KMS-11 (cell line): ENCODE data around the gene B3GLCT.

Experiments
- H2AFZ ChIP-seq: fragments of 200-600 bp; sonication (generic); 2 replicates; pipeline ENCODE4 v1.6.1; 2016; ENCODE audit warnings: antibody characterized with exemption, mixed run types, low read depth
- H3K27ac ChIP-seq: fragments of 200-600 bp; sonication (generic); 2 replicates; pipeline ENCODE4 v1.6.1; 2016; ENCODE audit warnings: mild to moderate bottlenecking, mixed run types
- H3K27me3 ChIP-seq: fragments of 200-600 bp; sonication (generic); 2 replicates; pipeline ENCODE4 v1.6.1; 2017; ENCODE audit warnings: mild to moderate bottlenecking, low read depth, mixed run types, moderate library complexity; ENCODE audit not compliant: insufficient read depth
- H3K36me3 ChIP-seq: fragments of 200-600 bp; sonication (generic); 2 replicates; pipeline ENCODE4 v1.6.1; 2017; ENCODE audit warnings: mild to moderate bottlenecking, mixed run types; ENCODE audit not compliant: insufficient read depth
- H3K4me1 ChIP-seq: fragments of 200-600 bp; sonication (generic); 2 replicates; pipeline ENCODE4 v1.6.1; 2016; ENCODE audit warnings: mild to moderate bottlenecking, low read depth, mixed run types; ENCODE audit not compliant: poor library complexity, severe bottlenecking
- H3K4me2 ChIP-seq: fragments of 200-600 bp; sonication (generic); 2 replicates; pipeline ENCODE4 v1.7.0; 2016; ENCODE audit warnings: mild to moderate bottlenecking, mixed run types
- H3K4me3 ChIP-seq: fragments of 200-600 bp; sonication (generic); IDR thresholded peaks from 2 replicates; pipeline ENCODE4 v1.6.1; 2017; ENCODE audit warnings: low read depth, low read length, mixed read lengths; ENCODE audit not compliant: insufficient read depth
- H3K79me2 ChIP-seq: fragments of 200-600 bp; sonication (generic); 2 replicates; pipeline ENCODE4 v1.6.1; 2016; ENCODE audit warnings: low read depth, mixed run types; ENCODE audit not compliant: insufficient read depth
- H3K9ac ChIP-seq: fragments of 200-600 bp; sonication (generic); 2 replicates; pipeline ENCODE4 v1.6.1; 2016; ENCODE audit warnings: mild to moderate bottlenecking, mixed run types
- H4K20me1 ChIP-seq: fragments of 200-600 bp; sonication (generic); 2 replicates; pipeline ENCODE4 v1.6.1; 2016; ENCODE audit warnings: mild to moderate bottlenecking, mixed run types; ENCODE audit not compliant: insufficient read depth
- CTCF ChIP-seq: fragments of 200-600 bp; sonication (generic); conservative IDR thresholded peaks from 2 replicates; pipeline ENCODE4 v1.6.1; 2017; ENCODE audit warnings: low read depth, mild to moderate bottlenecking, antibody characterized with exemption, low read length, moderate library complexity, mixed read lengths

Gene B3GLCT

DNA sequence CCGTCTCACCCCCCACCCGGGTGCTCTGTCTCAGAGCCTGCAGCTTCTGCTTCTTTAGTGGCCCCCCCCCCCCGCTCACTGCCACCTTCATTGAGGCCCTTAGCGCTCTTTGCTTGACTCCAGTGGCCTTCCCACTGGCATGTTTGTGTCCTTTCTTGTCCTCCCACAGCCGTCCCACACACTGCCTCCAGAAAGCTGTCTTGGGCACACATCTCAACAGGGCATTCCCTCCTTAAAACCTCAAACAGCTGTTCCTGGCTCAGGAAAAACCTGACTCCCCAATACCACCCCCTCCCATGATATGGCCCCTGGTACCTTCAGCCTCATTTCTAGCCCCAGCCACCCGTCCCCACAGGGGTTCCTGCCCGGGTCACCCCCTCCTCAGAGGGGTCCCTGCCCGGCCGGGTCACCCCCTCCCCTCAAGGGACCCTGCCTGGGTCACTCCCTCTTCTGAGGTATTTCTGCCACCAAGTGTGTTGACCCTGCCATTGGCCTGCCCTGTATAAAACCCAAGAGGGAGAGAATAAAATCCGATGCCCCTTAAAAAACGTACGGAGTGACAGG is 8.9 kb downstream of the B3GLCT start:
- Histone ChIP-seq H3K9ac (no peak overlapping the region), H2AFZ (no peak overlapping the region), H3K27ac (no peak overlapping the region), H3K4me2 (no peak overlapping the region), H3K4me3 (no peak overlapping the region), H3K79me2 (no peaks in the 10 kb centered on the region), H3K27me3 (no peaks in the 10 kb centered on the region), H4K20me1 (no peaks in the 10 kb centered on the region), H3K4me1 (no peaks in the 10 kb centered on the region), H3K36me3 (no peaks in the 10 kb centered on the region)
- TF ChIP-seq CTCF, result no peak

- Histone ChIP-seq H3K36me3 (no peaks in the 10 kb centered on the region), H3K4me2 (no peak overlapping the region), H2AFZ (no peak overlapping the region), H3K79me2 (no peaks in the 10 kb centered on the region), H4K20me1 (no peaks in the 10 kb centered on the region), H3K27ac (no peak overlapping the region), H3K4me1 (peaks cover under 1% of the 10 kb centered on the region), H3K27me3 (no peaks in the 10 kb centered on the region), H3K9ac (no peak overlapping the region), H3K4me3 (no peak overlapping the region)
- no peak for TF ChIP-seq CTCF
Observed at GRCh38 chr13:31209172-31209840, 9.5 kb downstream of the B3GLCT start.

DNA sequence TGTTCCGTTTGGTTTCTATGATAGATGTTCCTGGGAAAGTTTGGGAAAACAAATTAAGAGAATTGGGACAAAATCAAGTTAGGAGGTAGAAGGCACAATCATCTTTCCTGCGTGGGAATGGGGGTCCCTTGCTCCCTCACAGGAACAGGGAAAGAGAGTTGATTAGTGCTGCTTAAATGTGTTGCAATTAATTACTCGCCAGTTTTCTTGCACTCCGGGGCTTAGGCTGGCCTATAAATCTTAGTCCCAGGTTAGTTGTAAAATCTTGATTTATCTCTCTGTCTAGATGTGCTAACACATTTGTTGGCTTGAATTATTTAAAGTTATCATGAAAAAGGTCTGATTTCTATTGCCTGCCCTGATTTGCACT is 10.1 kb downstream of the B3GLCT start:
- no peak overlapping the region for H2AFZ ChIP-seq
- peaks cover 3% of the 10 kb centered on the region for H3K4me1 ChIP-seq
- TF ChIP-seq CTCF, result no peak
- H3K4me3 ChIP-seq, result no peak overlapping the region
- H3K79me2 ChIP-seq, result no peaks in the 10 kb centered on the region
- H3K9ac ChIP-seq, result no peak overlapping the region
- no peak overlapping the region for H3K27ac ChIP-seq
- no peaks in the 10 kb centered on the region for H3K27me3 ChIP-seq
- H4K20me1 ChIP-seq, result no peaks in the 10 kb centered on the region
- H3K4me2 ChIP-seq, result no peak overlapping the region
- no peaks in the 10 kb centered on the region for H3K36me3 ChIP-seq

- no peaks in the 10 kb centered on the region for H3K79me2 ChIP-seq
- no peak for TF ChIP-seq CTCF
- no peak overlapping the region for H3K4me2 ChIP-seq
- no peak overlapping the region for H3K9ac ChIP-seq
- no peaks in the 10 kb centered on the region for H3K36me3 ChIP-seq
- no peaks in the 10 kb centered on the region for H4K20me1 ChIP-seq
- H3K4me3 ChIP-seq, result no peak overlapping the region
- H3K27me3 ChIP-seq, result no peaks in the 10 kb centered on the region
- H2AFZ ChIP-seq, result no peak overlapping the region
- H3K27ac ChIP-seq, result no peak overlapping the region
- H3K4me1 ChIP-seq, result peaks cover 3% of the 10 kb centered on the region
Observed at GRCh38 chr13:31213651-31214289, 14.0 kb downstream of the B3GLCT start.
